Loucy (cell line): Measurements from ENCODE around the gene INPP4B.

Source experiments
- H2AFZ ChIP-seq: fragments of 200-600 bp; sonication (generic); 2 replicates; pipeline ENCODE4 v1.6.0; 2016; ENCODE audit warnings: antibody characterized with exemption, mild to moderate bottlenecking, low read length, moderate library complexity
- H3F3A ChIP-seq: fragments of 200-600 bp; 2 replicates; pipeline ENCODE4 v1.6.0; 2016; ENCODE audit warnings: antibody characterized with exemption, low read depth, mild to moderate bottlenecking
- H3K27me3 ChIP-seq: fragments of 200-600 bp; sonication (generic); 2 replicates; pipeline ENCODE4 v1.6.1; 2014; ENCODE audit warnings: low read length, mild to moderate bottlenecking; ENCODE audit not compliant: insufficient read depth, poor library complexity, severe bottlenecking
- H3K36me3 ChIP-seq: fragments of 200-600 bp; sonication (generic); 2 replicates; pipeline ENCODE4 v1.6.1; 2016; ENCODE audit warnings: low read length; ENCODE audit not compliant: insufficient read depth
- H3K4me1 ChIP-seq: fragments of 200-600 bp; sonication (generic); 2 replicates; pipeline ENCODE4 v1.5.1; 2014; ENCODE audit warnings: low read length, mild to moderate bottlenecking; ENCODE audit not compliant: insufficient read depth, poor library complexity, severe bottlenecking
- H3K4me2 ChIP-seq: fragments of 200-600 bp; sonication (generic); 2 replicates; pipeline ENCODE4 v1.6.0; 2014; ENCODE audit warnings: antibody characterized with exemption, low read length, low read depth, mild to moderate bottlenecking; ENCODE audit not compliant: poor library complexity, severe bottlenecking
- H3K4me3 ChIP-seq: fragments of 200-600 bp; sonication (generic); 2 replicates; pipeline ENCODE4 v1.5.1; 2014; ENCODE audit warnings: low read length, mild to moderate bottlenecking, mixed read lengths; ENCODE audit not compliant: poor library complexity, severe bottlenecking
- H3K79me2 ChIP-seq: fragments of 200-600 bp; sonication (generic); 2 replicates; pipeline ENCODE4 v1.6.1; 2014; ENCODE audit warnings: low read length; ENCODE audit not compliant: insufficient read depth
- H3K9ac ChIP-seq: fragments of 200-600 bp; sonication (generic); 2 replicates; pipeline ENCODE4 v1.6.0; 2014; ENCODE audit warnings: mild to moderate bottlenecking, low read depth, low read length, moderate library complexity; ENCODE audit not compliant: poor library complexity, severe bottlenecking
- H3K9me2 ChIP-seq: fragments of 200-600 bp; sonication (generic); replicated peaks from 2 replicates; pipeline ENCODE4 v1.6.1; 2016; ENCODE audit warnings: low read depth, low read length, mixed read lengths
- H3K9me3 ChIP-seq: fragments of 200-600 bp; sonication (generic); 2 replicates; pipeline ENCODE4 v1.6.1; 2014; ENCODE audit warnings: mild to moderate bottlenecking, antibody characterized with exemption, low read length, low read depth; ENCODE audit not compliant: insufficient read depth
- H4K20me1 ChIP-seq: fragments of 200-600 bp; sonication (generic); 2 replicates; pipeline ENCODE4 v1.6.0; 2014; ENCODE audit warnings: antibody characterized with exemption, low read length, mild to moderate bottlenecking; ENCODE audit not compliant: insufficient read depth, poor library complexity, severe bottlenecking
- CTCF ChIP-seq: fragments of 200-600 bp; sonication (generic); conservative IDR thresholded peaks from 2 replicates; pipeline ENCODE4 v1.5.1; 2014; ENCODE audit warnings: mild to moderate bottlenecking, antibody characterized with exemption, low read length
- EZH2phosphoT487 ChIP-seq: fragments of 200-600 bp; IDR thresholded peaks from 2 replicates; pipeline ENCODE4 v1.6.1; 2018; ENCODE audit warnings: antibody characterized with exemption, mild to moderate bottlenecking, moderate library complexity, borderline replicate concordance

INPP4B gene

DNA sequence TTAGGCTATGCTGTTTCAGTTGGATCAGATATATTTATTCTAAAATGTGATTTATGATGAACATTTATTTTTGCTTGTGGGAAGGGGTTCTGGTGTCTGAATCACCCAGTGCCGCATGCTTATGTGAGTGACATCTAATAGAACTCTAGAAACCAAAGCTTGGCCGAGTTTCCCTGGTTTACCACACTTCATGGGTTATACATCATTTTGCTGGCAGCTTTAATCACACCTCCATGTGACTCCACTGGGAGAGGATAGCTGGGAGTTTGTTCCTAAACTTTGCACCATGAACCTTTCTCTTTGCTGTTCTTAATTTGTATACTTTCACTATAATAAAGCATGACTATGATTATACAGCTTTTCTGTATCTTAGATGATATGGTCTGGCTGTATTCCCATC is 382.9 kb downstream of the INPP4B start:
- no peaks in the 10 kb centered on the region for H3F3A ChIP-seq
- no peak overlapping the region for H2AFZ ChIP-seq
- no peaks in the 10 kb centered on the region for H3K4me1 ChIP-seq
- no peaks in the 10 kb centered on the region for H4K20me1 ChIP-seq
- no peak overlapping the region for H3K9ac ChIP-seq
- H3K79me2 ChIP-seq: no peaks in the 10 kb centered on the region
- H3K9me2 ChIP-seq: no peaks in the 10 kb centered on the region
- H3K27me3 ChIP-seq: no peaks in the 10 kb centered on the region
- no peak overlapping the region for H3K4me3 ChIP-seq
- TF ChIP-seq CTCF (no peak), EZH2phosphoT487 (no peak)
- no peaks in the 10 kb centered on the region for H3K9me3 ChIP-seq
- H3K36me3 ChIP-seq: no peaks in the 10 kb centered on the region
- H3K4me2 ChIP-seq: no peak overlapping the region

GRCh38 chr4:142452161-142452855 is 393.8 kb downstream of the INPP4B start:
- no peaks in the 10 kb centered on the region for H3K79me2 ChIP-seq
- no peaks in the 10 kb centered on the region for H3K27me3 ChIP-seq
- H3K36me3 ChIP-seq: no peaks in the 10 kb centered on the region
- H3F3A ChIP-seq: no peaks in the 10 kb centered on the region
- TF ChIP-seq EZH2phosphoT487 (no peak), CTCF (no peak)
- no peaks in the 10 kb centered on the region for H3K9me2 ChIP-seq
- no peaks in the 10 kb centered on the region for H4K20me1 ChIP-seq
- H3K4me3 ChIP-seq: no peak overlapping the region
- no peak overlapping the region for H2AFZ ChIP-seq
- H3K9ac ChIP-seq: no peak overlapping the region
- no peaks in the 10 kb centered on the region for H3K9me3 ChIP-seq
- H3K4me1 ChIP-seq: no peaks in the 10 kb centered on the region
- H3K4me2 ChIP-seq: no peak overlapping the region

- Histone ChIP-seq H3K27me3 (no peaks in the 10 kb centered on the region), H3K79me2 (no peaks in the 10 kb centered on the region), H2AFZ (no peak overlapping the region), H3K36me3 (no peaks in the 10 kb centered on the region), H3K4me2 (no peak overlapping the region), H3K4me3 (no peak overlapping the region), H4K20me1 (no peaks in the 10 kb centered on the region), H3K9me3 (no peaks in the 10 kb centered on the region), H3F3A (no peaks in the 10 kb centered on the region), H3K9me2 (no peaks in the 10 kb centered on the region), H3K9ac (no peak overlapping the region), H3K4me1 (peaks cover 6% of the 10 kb centered on the region)
- TF ChIP-seq CTCF (no peak), EZH2phosphoT487 (no peak)
These were observed 396.2 kb downstream of the INPP4B start for GRCh38 chr4:142449771-142450373.
